ENCODE measurements around the gene CDH23.

DNA sequence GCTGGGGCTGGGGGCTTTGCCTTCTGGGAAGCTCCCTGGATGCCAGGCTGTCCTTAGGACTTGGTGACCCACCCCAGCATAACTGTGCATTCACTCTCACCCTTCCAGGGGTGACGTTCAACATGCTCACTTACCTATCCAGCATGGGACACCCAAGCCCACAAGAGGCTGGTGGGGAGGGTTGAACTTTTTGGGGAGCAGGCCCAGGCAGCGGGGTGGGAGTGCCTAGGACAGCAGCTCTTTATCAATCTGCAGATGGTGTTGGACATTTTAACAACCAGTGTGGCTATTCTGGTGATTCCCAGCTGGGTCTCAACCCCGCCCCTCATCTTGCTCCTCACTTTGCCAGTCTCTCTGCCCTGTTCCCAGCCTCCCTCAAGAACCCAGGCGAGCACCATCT, 86.4 kb downstream of the CDH23 start:
- TF ChIP-seq, protein P1, sequence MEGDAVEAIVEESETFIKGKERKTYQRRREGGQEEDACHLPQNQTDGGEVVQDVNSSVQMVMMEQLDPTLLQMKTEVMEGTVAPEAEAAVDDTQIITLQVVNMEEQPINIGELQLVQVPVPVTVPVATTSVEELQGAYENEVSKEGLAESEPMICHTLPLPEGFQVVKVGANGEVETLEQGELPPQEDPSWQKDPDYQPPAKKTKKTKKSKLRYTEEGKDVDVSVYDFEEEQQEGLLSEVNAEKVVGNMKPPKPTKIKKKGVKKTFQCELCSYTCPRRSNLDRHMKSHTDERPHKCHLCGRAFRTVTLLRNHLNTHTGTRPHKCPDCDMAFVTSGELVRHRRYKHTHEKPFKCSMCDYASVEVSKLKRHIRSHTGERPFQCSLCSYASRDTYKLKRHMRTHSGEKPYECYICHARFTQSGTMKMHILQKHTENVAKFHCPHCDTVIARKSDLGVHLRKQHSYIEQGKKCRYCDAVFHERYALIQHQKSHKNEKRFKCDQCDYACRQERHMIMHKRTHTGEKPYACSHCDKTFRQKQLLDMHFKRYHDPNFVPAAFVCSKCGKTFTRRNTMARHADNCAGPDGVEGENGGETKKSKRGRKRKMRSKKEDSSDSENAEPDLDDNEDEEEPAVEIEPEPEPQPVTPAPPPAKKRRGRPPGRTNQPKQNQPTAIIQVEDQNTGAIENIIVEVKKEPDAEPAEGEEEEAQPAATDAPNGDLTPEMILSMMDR (conservative IDR thresholded peaks at IDR 0.05; ENCODE audit: low read length): no peak
- TF ChIP-seq EZH2phosphoT487 (IDR thresholded peaks at IDR 0.05; ENCODE audit: borderline replicate concordance): no peak

All from Loucy (cell line).